Endothelial cell of umbilical vein (primary cell): ENCODE measurements around the gene UBASH3B. TPM values are rescaled to one million over a fixed set of nuclear protein-coding genes. Genes with fewer than 3 reads are reported as not detected.

Experiments used
- BruUV-seq: library from RNA; stranded (reverse); fragments of 400-500 nt; replicated peaks from 2 replicates; lab custom pipeline; 2021; lab: Mats Ljungman, UMichigan
- CTCF ChIA-PET: fragments of 300-600, 350-600 bp; sonication (Branson Sonifier 250); formaldehyde crosslinking; loops from one replicate; lab custom pipeline; 2021; ENCODE audit warnings: antibody characterized with exemption, inconsistent platforms; lab: Charles Lee
- POLR2A ChIA-PET: fragments of 300-600, 350-600 bp; sonication (Branson Sonifier 250); formaldehyde crosslinking; loops from one replicate; lab custom pipeline; 2021; ENCODE audit warnings: antibody characterized with exemption, inconsistent platforms; lab: Charles Lee
- DNase-seq: peaks from one replicate; pipeline ENCODE4 v3.0.0-alpha.2; 2011; ENCODE audit warnings: low read depth, low spot score
- FAIRE-seq: peaks from 2 replicates; lab custom pipeline; 2011; peaks lifted over from hg19 to GRCh38; lab: Jason Lieb, UNC
- H2AFZ ChIP-seq: 2 replicates; pipeline ENCODE4 v1.6.0; 2012; ENCODE audit warnings: low read depth, low read length, control low read depth, inconsistent platforms
- H3K27ac ChIP-seq: 2 replicates; pipeline ENCODE4 v1.5.1; 2011; ENCODE audit warnings: low read depth, mild to moderate bottlenecking, control low read depth, low read length, moderate library complexity; ENCODE audit not compliant: insufficient read depth
- H3K27me3 ChIP-seq, 2 experiments: 2 replicates each; pipeline versions ENCODE4 v1.6.0 to v1.6.1; 2011; ENCODE audit warnings: low read length in 2 of 2, mixed read lengths in 1 of 2; ENCODE audit not compliant: control insufficient read depth in 2 of 2, insufficient read depth in 2 of 2
- H3K36me3 ChIP-seq, 2 experiments: 2 replicates in 1 of 2; 3 replicates in 1 of 2; pipeline ENCODE4 v1.5.1; 2011; ENCODE audit warnings: low read length in 2 of 2, mild to moderate bottlenecking in 1 of 2, moderate library complexity in 1 of 2; ENCODE audit not compliant: control insufficient read depth in 2 of 2, insufficient read depth in 2 of 2; ENCODE audit errors: extremely low read depth in 1 of 2
- H3K4me1 ChIP-seq: 3 replicates; pipeline ENCODE4 v1.5.1; 2011; ENCODE audit warnings: mild to moderate bottlenecking, low read length; ENCODE audit not compliant: control insufficient read depth, insufficient read depth; ENCODE audit errors: extremely low read depth
- H3K4me2 ChIP-seq: 2 replicates; pipeline ENCODE4 v1.6.1; 2011; ENCODE audit warnings: low read length, control low read depth, mixed read lengths; ENCODE audit not compliant: insufficient read depth
- H3K4me3 ChIP-seq, 3 experiments: fragments of 200-600 bp in 1 of 3; sonication (generic), shearing (Covaris generic) in 1 of 3; replicated peaks in 1 of 3; 2 replicates each; pipeline ENCODE4 v1.5.1; 2011 to 2016; ENCODE audit warnings: control low read depth in 3 of 3, low read length in 3 of 3, mild to moderate bottlenecking in 2 of 3, inconsistent platforms in 1 of 3, low read depth in 1 of 3, moderate library complexity in 1 of 3; ENCODE audit not compliant: insufficient read depth in 1 of 3
- H3K79me2 ChIP-seq: 2 replicates; pipeline ENCODE4 v1.6.0; 2012; ENCODE audit warnings: low read length, inconsistent platforms; ENCODE audit not compliant: control insufficient read depth, insufficient read depth
- H3K9ac ChIP-seq: replicated peaks from 2 replicates; pipeline ENCODE3; 2011; ENCODE audit warnings: low read length, control low read depth; ENCODE audit not compliant: insufficient read depth; ENCODE audit errors: extremely low read depth
- H3K9me1 ChIP-seq: replicated peaks from 3 replicates; pipeline ENCODE4 v1.6.0; 2011; ENCODE audit warnings: mild to moderate bottlenecking, low read length; ENCODE audit not compliant: control insufficient read depth, insufficient read depth; ENCODE audit errors: extremely low read depth
- H3K9me3 ChIP-seq: replicated peaks from 2 replicates; pipeline ENCODE4 v1.5.1; 2012; ENCODE audit warnings: low read length, inconsistent platforms; ENCODE audit not compliant: control insufficient read depth, insufficient read depth
- H4K20me1 ChIP-seq: replicated peaks from 2 replicates; pipeline ENCODE3; 2011; ENCODE audit warnings: mild to moderate bottlenecking, low read length; ENCODE audit not compliant: control insufficient read depth, insufficient read depth; ENCODE audit errors: extremely low read depth
- EZH2 ChIP-seq: IDR thresholded peaks from 2 replicates; pipeline ENCODE4 v1.6.1; 2012; ENCODE audit warnings: borderline replicate concordance, low read depth, mild to moderate bottlenecking, moderate library complexity, low read length, inconsistent platforms; ENCODE audit not compliant: severe bottlenecking
- FOS ChIP-seq: IDR thresholded peaks from 2 replicates; pipeline ENCODE4 v1.6.1; 2011; ENCODE audit warnings: mild to moderate bottlenecking, low read length, moderate library complexity, borderline replicate concordance; ENCODE audit not compliant: insufficient read depth
- GATA2 ChIP-seq: IDR thresholded peaks from 2 replicates; pipeline ENCODE4 v1.7.0; 2011; ENCODE audit warnings: low read depth, mild to moderate bottlenecking, moderate library complexity, mixed read lengths, low read length; ENCODE audit not compliant: insufficient read length, insufficient read depth
- JUN ChIP-seq: IDR thresholded peaks from 2 replicates; pipeline ENCODE4 v1.6.1; 2011; ENCODE audit warnings: borderline replicate concordance, low read depth; ENCODE audit not compliant: insufficient read length, insufficient read depth
- MYC ChIP-seq: IDR thresholded peaks from one replicate; pipeline ENCODE4 v1.6.1; 2011; ENCODE audit warnings: mild to moderate bottlenecking, low read depth, low read length
- POLR2A ChIP-seq: IDR thresholded peaks from 2 replicates; pipeline ENCODE4 v1.6.1; 2012; ENCODE audit warnings: low read depth, mild to moderate bottlenecking, control low read depth, low read length
- POLR2AphosphoS5 ChIP-seq: IDR thresholded peaks from 2 replicates; pipeline ENCODE4 v1.6.1; 2012; ENCODE audit warnings: low read depth, mild to moderate bottlenecking, control low read depth, low read length, moderate library complexity; ENCODE audit not compliant: insufficient read depth
- dilution Hi-C: fragments of 300-500 bp; cut with MboI; formaldehyde crosslinking; loops from one replicate; pipeline ENCODE4 v1.15.0; 2019; ENCODE audit warnings: low sequenced_read_pairs; ENCODE audit not compliant: extremely low pct_ligation_motif_present
- intact Hi-C: fragments of 100-400 bp; cut with micrococcal nuclease; formaldehyde crosslinking; loops from one replicate; pipeline ENCODE4 v1.10.0; 2022
- polyA plus RNA-seq, 4 experiments: library from polyadenylated mRNA; depleted of rRNA in 3 of 4; stranded (reverse) in 3 of 4; unstranded in 1 of 4; fragments of >200 nt; gene quantifications; 2 replicates each; pipeline versions ENCODE4 v1.2.1 to v1.2.3, GENCODE V29; 2011 to 2012; ENCODE audit warnings: missing spikeins in 1 of 4
- total RNA-seq: library from RNA; stranded (reverse); gene quantifications from 2 replicates; pipeline ENCODE4 v1.2.3, GENCODE V29; 2021
- TF ChIP-seq, protein P1 (sequence below), 2 donors: IDR thresholded peaks; 1 replicate in 1 of 2; 2 replicates in 1 of 2; pipeline ENCODE4 v1.5.1; 2011; ENCODE audit warnings: low read length in 2 of 2, mild to moderate bottlenecking in 2 of 2, moderate library complexity in 2 of 2, control low read depth in 1 of 2, inconsistent platforms in 1 of 2, low read depth in 1 of 2; ENCODE audit not compliant: insufficient read depth in 1 of 2; ENCODE audit errors: extremely low read depth in 1 of 2
- TF ChIP-seq, protein P2 (sequence below): IDR thresholded peaks from 2 replicates; pipeline ENCODE4 v1.6.1; 2011; ENCODE audit not compliant: insufficient read depth, insufficient read length

The UBASH3B gene
- total and polyA plus RNA-seq, 2 donors (not counting 3 experiments of a cell fraction or from before 2014, with no cell fraction given): 23.7 to 38.1 TPM

DNA sequence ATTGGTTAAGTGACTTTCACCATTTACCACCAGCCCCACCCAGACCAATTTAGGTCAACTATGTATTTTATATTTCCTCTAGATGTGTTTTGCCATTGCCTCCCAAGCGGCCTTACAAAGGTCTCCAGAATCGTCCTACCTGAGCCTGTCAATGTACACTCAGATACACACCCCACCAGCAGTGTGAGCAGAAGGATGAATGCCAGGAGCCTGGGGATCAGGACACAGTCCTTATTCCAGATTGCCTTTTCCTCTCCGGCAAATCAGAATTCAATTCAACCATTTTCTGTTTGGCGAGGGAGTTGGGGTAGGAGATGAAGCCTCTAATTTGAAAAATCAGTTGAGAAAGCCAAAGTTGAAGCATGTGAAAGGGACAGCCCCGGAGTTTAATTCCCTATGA, 147.4 kb downstream of the UBASH3B start:
- no peak overlapping the region for H3K9ac ChIP-seq
- no peaks in the 10 kb centered on the region for H3K4me1 ChIP-seq
- intact Hi-C loops: no loop called here
- no peaks in the 10 kb centered on the region for H3K27me3 ChIP-seq
- DNase-seq: no peak
- ChIA-PET POLR2A (no interaction called here), CTCF (interaction anchor here (1.1 kb wide), 1 partner anchor 174 kb away, joined by 3 read pairs; no protein-coding TSS in a partner anchor)
- no TSS peak for BruUV-seq
- H3K4me2 ChIP-seq: no peak overlapping the region
- dilution Hi-C loops: no loop called here
- no peak overlapping the region for H3K27ac ChIP-seq
- TF ChIP-seq, protein P1, sequence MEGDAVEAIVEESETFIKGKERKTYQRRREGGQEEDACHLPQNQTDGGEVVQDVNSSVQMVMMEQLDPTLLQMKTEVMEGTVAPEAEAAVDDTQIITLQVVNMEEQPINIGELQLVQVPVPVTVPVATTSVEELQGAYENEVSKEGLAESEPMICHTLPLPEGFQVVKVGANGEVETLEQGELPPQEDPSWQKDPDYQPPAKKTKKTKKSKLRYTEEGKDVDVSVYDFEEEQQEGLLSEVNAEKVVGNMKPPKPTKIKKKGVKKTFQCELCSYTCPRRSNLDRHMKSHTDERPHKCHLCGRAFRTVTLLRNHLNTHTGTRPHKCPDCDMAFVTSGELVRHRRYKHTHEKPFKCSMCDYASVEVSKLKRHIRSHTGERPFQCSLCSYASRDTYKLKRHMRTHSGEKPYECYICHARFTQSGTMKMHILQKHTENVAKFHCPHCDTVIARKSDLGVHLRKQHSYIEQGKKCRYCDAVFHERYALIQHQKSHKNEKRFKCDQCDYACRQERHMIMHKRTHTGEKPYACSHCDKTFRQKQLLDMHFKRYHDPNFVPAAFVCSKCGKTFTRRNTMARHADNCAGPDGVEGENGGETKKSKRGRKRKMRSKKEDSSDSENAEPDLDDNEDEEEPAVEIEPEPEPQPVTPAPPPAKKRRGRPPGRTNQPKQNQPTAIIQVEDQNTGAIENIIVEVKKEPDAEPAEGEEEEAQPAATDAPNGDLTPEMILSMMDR (IDR thresholded peaks at IDR 0.05; ENCODE audit: extremely low read depth in 1 of 2, insufficient read depth in 1 of 2, low read depth in 1 of 2, low read length in 2 of 2): no peak
- TF ChIP-seq FOS (no peak), POLR2AphosphoS5 (no peak), POLR2A (no peak), MYC (no peak), GATA2 (no peak), EZH2 (no peak), JUN (no peak)
- TF ChIP-seq, protein P2, sequence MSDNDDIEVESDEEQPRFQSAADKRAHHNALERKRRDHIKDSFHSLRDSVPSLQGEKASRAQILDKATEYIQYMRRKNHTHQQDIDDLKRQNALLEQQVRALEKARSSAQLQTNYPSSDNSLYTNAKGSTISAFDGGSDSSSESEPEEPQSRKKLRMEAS: no peak
- H4K20me1 ChIP-seq: no peaks in the 10 kb centered on the region
- FAIRE-seq: no peak
- no peaks in the 10 kb centered on the region for H3K9me1 ChIP-seq
- no peak overlapping the region for H2AFZ ChIP-seq
- H3K36me3 ChIP-seq: peaks cover 2 to 8% of the 10 kb centered on the region in 2 experiments
- no peaks in the 10 kb centered on the region for H3K9me3 ChIP-seq
- no peak overlapping the region for H3K4me3 ChIP-seq
- H3K79me2 ChIP-seq: no peaks in the 10 kb centered on the region
